Breast epithelium (tissue), 4 donors: Measurements from ENCODE around the gene MAN1B1. TPM values are rescaled to one million over a fixed set of nuclear protein-coding genes. Genes with fewer than 3 reads are reported as not detected.

ENCODE experiments used
- DNase-seq, 2 donors: peaks; one replicate each; pipeline ENCODE4 v3.0.0-alpha.2; 2019; ENCODE audit warnings: low spot score in 2 of 2
- H3K27ac ChIP-seq, 2 donors: fragments of 200-600 bp; sonication (generic) in 1 of 2; one replicate each; pipeline ENCODE4 v1.5.1; 2016 to 2019; ENCODE audit warnings: mild to moderate bottlenecking in 1 of 2
- H3K27me3 ChIP-seq, 2 donors: fragments of 200-600 bp; sonication (generic) in 1 of 2; one replicate each; pipeline versions ENCODE4 v1.5.1 to v1.6.0; 2017 to 2019; ENCODE audit warnings: control low read depth in 1 of 2, mild to moderate bottlenecking in 1 of 2
- H3K36me3 ChIP-seq: fragments of 200-600 bp; one replicate; pipeline ENCODE4 v1.5.1; 2019
- H3K4me1 ChIP-seq, 2 donors: fragments of 200-600 bp; sonication (generic); one replicate each; pipeline ENCODE4 v1.5.1; 2016 to 2019; ENCODE audit warnings: control low read depth in 1 of 2
- H3K4me3 ChIP-seq, 3 donors: fragments of 200-600 bp; sonication (generic); 1 replicate in 2 of 3; 2 replicates in 1 of 3; pipeline ENCODE4 v1.5.1; 2016 to 2019; ENCODE audit warnings: mild to moderate bottlenecking in 3 of 3, moderate library complexity in 2 of 3
- H3K9me3 ChIP-seq, 2 donors: fragments of 200-600 bp; sonication (generic) in 1 of 2; one replicate each; pipeline ENCODE4 v1.5.1; 2016 to 2019; ENCODE audit warnings: control low read depth in 1 of 2
- POLR2A ChIP-seq: fragments of 450-650 bp; IDR thresholded peaks from one replicate; pipeline ENCODE4 v1.6.1; 2016; ENCODE audit warnings: antibody characterized with exemption, mild to moderate bottlenecking, moderate library complexity
- POLR2AphosphoS5 ChIP-seq, 3 donors: sonication (generic); formaldehyde crosslinking; IDR thresholded peaks; one replicate each; pipeline ENCODE4 v1.6.1; 2017; ENCODE audit warnings: antibody characterized with exemption in 3 of 3
- intact Hi-C: fragments of 100-400 bp; cut with DNase I; formaldehyde crosslinking; loops from one replicate; pipeline ENCODE4 v1.15.1; 2023; ENCODE audit warnings: low total_unique reads
- total RNA-seq, 3 donors: library from RNA; depleted of rRNA; stranded (reverse); fragments of >200 nt; gene quantifications; one replicate each; pipeline ENCODE4 v1.1.0, GENCODE V29; 2016
- TF ChIP-seq, protein P1 (sequence below), 3 donors: fragments of 450-650 bp; IDR thresholded peaks; one replicate each; pipeline ENCODE4 v1.5.1; 2016 to 2017; ENCODE audit warnings: antibody characterized with exemption in 3 of 3, mild to moderate bottlenecking in 3 of 3, moderate library complexity in 3 of 3

The MAN1B1 gene
- total RNA-seq, 3 donors from 2014 or later: 50.1 to 62.8 (median 50.8) TPM

DNA sequence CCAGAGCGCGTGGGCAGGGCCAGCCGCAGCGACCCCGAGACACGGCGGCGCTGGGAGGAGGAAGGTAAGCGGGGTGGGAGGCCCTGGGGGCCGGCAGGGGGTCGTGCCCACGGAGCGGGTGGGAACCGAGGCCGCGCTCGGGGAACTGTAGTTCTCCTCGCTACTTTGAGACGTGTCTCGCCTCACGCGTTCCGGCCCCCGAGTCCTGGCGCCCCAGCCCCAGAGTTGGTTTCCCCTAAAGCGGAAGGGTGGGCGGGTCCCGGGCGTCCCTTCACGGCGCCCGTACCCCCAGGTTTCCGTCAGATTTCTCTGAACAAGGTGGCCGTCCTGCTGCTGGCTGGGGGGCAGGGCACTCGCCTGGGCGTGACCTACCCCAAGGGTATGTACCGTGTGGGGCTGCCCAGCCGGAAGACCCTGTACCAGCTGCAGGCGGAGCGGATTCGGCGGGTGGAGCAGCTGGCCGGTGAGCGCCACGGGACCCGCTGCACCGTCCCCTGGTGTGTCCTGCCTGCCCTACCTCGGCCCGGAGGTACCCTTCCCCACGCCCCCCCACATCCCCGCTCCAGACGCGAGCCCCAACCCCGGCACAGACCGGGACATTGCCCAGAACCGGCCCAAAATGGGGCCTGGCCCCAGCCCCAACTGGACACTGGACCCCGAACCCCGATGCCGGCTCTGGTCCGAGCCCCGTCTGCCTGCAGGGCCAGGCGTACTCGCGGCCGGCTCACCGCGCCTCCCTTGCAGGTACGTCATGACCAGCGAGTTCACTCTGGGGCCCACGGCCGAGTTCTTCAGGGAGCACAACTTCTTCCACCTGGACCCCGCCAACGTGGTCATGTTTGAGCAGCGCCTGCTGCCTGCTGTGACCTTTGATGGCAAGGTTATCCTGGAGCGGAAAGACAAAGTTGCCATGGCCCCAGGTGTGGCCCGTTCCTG is 8.8 kb upstream of the MAN1B1 start:
- no peak for DNase-seq
- no peak for TF ChIP-seq POLR2A
- TF ChIP-seq, protein P1, sequence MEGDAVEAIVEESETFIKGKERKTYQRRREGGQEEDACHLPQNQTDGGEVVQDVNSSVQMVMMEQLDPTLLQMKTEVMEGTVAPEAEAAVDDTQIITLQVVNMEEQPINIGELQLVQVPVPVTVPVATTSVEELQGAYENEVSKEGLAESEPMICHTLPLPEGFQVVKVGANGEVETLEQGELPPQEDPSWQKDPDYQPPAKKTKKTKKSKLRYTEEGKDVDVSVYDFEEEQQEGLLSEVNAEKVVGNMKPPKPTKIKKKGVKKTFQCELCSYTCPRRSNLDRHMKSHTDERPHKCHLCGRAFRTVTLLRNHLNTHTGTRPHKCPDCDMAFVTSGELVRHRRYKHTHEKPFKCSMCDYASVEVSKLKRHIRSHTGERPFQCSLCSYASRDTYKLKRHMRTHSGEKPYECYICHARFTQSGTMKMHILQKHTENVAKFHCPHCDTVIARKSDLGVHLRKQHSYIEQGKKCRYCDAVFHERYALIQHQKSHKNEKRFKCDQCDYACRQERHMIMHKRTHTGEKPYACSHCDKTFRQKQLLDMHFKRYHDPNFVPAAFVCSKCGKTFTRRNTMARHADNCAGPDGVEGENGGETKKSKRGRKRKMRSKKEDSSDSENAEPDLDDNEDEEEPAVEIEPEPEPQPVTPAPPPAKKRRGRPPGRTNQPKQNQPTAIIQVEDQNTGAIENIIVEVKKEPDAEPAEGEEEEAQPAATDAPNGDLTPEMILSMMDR (IDR thresholded peaks at IDR 0.05): no peak
- no peak for TF ChIP-seq POLR2AphosphoS5 (IDR thresholded peaks at IDR 0.05)

DNA sequence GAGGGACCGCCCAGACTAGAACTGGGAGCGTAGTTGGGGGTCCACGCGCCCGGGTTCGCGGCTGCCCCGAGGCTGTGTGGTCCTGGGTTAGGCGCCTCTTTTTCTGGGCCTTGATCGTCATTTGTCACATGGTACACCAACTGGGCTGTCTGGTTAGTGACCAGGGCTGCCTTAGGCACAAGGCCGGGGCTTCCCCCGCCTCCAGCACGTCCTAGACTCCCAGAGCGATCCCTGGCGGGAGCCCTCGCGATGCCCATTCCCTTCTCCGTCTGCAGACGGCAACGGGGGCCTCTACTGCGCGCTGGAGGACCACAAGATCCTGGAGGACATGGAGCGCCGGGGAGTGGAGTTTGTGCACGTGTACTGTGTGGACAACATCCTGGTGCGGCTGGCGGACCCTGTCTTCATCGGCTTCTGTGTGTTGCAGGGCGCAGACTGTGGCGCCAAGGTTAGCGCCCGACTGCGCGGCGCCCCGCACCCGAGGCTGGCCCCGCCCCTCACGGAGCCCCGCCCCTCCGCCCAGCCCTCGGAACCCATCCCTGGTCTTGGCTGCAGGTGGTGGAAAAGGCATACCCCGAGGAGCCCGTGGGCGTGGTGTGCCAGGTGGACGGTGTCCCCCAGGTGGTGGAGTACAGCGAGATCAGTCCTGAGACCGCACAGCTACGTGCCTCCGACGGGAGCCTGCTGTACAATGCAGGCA is 7.9 kb upstream of the MAN1B1 start:
- no peak for DNase-seq
- Histone ChIP-seq H3K4me1 (peaks cover 5 to 8% of the 10 kb centered on the region in 2 donors), H3K36me3 (peaks cover 8% of the 10 kb centered on the region), H3K9me3 (no peaks in the 10 kb centered on the region), H3K27ac (no peak overlapping the region), H3K4me3 (peak overlapping the region; percentile 72 to 88 (median 82)), H3K27me3 (no peaks in the 10 kb centered on the region)
- TF ChIP-seq POLR2AphosphoS5 (IDR thresholded peaks at IDR 0.05): no peak
- no peak for TF ChIP-seq POLR2A
- TF ChIP-seq, protein P1 (IDR thresholded peaks at IDR 0.05): no peak
- intact Hi-C loops: no loop called here

More for the DNA sequence above, 8.8 kb upstream of the MAN1B1 start:
- intact Hi-C loops: no loop called here
- H3K9me3 ChIP-seq: no peaks in the 10 kb centered on the region
- peak overlapping the region in 1 of 2 donors; percentile 63 for H3K27ac ChIP-seq
- no peaks in the 10 kb centered on the region for H3K27me3 ChIP-seq
- peaks cover 5 to 8% of the 10 kb centered on the region in 2 donors for H3K4me1 ChIP-seq
- peak overlapping the region; percentile 72 to 88 (median 82) for H3K4me3 ChIP-seq
- peaks cover 8% of the 10 kb centered on the region for H3K36me3 ChIP-seq

DNA sequence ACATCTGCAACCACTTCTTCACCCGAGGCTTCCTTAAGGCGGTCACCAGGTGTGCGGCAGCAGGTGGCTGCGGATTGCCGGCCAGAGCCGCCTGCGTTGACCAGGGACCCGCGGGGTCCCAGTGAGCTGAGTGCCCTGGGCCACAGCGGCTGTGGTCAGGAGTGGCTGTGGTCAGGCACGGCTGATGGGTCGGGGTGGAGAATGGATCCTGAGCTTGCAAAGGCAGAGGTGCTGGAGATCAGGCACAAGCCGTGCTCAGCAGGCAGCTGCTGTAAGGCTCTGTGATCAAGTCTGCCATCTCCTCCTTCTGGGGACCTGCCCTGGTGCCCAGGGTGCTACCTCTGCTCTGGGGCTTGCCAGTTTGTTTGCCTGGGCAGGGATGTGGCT is 7.4 kb upstream of the MAN1B1 start:
- no peaks in the 10 kb centered on the region for H3K27me3 ChIP-seq
- H3K36me3 ChIP-seq: peaks cover 8% of the 10 kb centered on the region
- H3K9me3 ChIP-seq: no peaks in the 10 kb centered on the region
- intact Hi-C loops: no loop called here
- H3K4me1 ChIP-seq: peaks cover 5 to 8% of the 10 kb centered on the region in 2 donors
- no peak for DNase-seq
- H3K4me3 ChIP-seq: no peak overlapping the region
- H3K27ac ChIP-seq: no peak overlapping the region
- no peak for TF ChIP-seq POLR2AphosphoS5 (IDR thresholded peaks at IDR 0.05)
- no peak for TF ChIP-seq POLR2A
- TF ChIP-seq, protein P1 (IDR thresholded peaks at IDR 0.05): no peak

DNA sequence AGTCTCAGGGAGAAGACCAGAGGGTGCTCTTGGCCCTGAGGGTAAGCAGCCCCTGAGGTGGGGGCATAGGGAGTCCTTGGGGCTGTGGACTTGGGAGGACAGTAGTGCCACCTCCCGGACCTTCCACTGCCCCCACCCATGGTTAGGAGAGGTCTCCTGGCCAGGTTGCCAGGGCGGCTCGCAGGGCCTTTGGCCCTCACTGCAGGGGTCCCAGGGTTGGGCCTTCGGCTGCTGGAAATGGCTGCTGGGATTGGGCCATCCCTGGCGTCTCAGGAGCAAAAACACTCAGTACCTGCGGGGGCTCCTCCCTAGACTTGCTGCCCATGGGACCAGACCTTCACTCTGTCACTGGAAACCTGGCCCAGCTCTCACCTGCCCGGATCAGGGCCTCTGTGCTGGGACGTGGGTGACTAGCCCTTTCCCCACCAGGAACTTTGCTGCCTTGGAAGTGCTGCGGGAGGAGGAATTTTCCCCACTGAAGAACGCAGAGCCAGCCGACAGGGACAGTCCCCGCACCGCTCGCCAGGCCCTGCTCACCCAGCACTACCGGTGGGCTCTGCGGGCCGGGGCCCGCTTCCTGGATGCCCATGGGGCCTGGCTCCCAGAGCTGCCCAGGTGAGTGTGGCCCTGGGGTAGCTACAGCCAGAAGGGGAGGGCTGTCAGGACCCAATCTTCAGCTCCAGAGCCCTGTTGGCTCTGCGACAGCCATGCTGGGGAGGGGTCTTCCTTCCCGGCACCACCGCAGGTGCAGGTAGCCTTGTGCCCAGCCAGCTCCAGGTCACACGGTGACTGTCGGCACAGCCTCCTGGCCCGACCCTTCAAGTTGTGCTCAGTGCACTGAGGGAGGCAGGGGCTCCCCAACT is 6.3 kb upstream of the MAN1B1 start:
- TF ChIP-seq, protein P1 (IDR thresholded peaks at IDR 0.05): no peak
- TF ChIP-seq POLR2A: no peak
- TF ChIP-seq POLR2AphosphoS5 (IDR thresholded peaks at IDR 0.05): no peak
- no peaks in the 10 kb centered on the region for H3K9me3 ChIP-seq
- H3K27me3 ChIP-seq: no peaks in the 10 kb centered on the region
- no peak overlapping the region for H3K4me3 ChIP-seq
- intact Hi-C loops: loop anchor here (5.0 kb wide), 1 partner anchor 273 kb away; the partner anchor contains the start of gene RABL6
- H3K4me1 ChIP-seq: peaks cover 5 to 10% of the 10 kb centered on the region in 2 donors
- H3K36me3 ChIP-seq: peaks cover 8% of the 10 kb centered on the region
- no peak for DNase-seq
- no peak overlapping the region for H3K27ac ChIP-seq
